ENCODE results near the gene PLEKHA3. TPM values are rescaled to one million over a fixed set of nuclear protein-coding genes. Genes with fewer than 3 reads are reported as not detected.

The PLEKHA3 gene
- total RNA-seq, 1 experiment from 2014 or later: 26.8 TPM

GRCh38 chr2:178477443-178478129 is 2.7 kb upstream of the PLEKHA3 start:
- ChIA-PET CTCF (no interaction called here), RAD21 (ENCODE audit: low non-redundant PET in 1 of 2, low total read pairs in 2 of 2, uncharacterized antibody in 2 of 2, unreplicated experiment in 2 of 2) (no interaction called here), POLR2A (no interaction called here)
- H3K9me2 ChIP-seq (ENCODE audit: insufficient read depth): no peaks in the 10 kb centered on the region
- BruUV-seq (replicated peaks): no TSS peak
- H3K9ac ChIP-seq (ENCODE audit: low read length): peak overlapping the region; percentile 77
- H3K79me2 ChIP-seq (ENCODE audit: insufficient read depth, low read length): peaks cover 18% of the 10 kb centered on the region
- H3K4me3 ChIP-seq (replicated peaks in 1 of 2; ENCODE audit: low read depth in 1 of 2, low read length in 2 of 2): peak overlapping the region; percentile 75 to 92
- no peaks in the 10 kb centered on the region for H4K20me1 ChIP-seq (ENCODE audit: insufficient read depth)
- peaks cover 10 to 30% of the 10 kb centered on the region in 2 experiments; a peak in 3 of 4 replicates for H3K4me1 ChIP-seq (ENCODE audit: control insufficient read depth in 1 of 2, insufficient read depth in 2 of 2, low read length in 2 of 2)
- intact Hi-C loops (cut with micrococcal nuclease): loop anchor here (1.0 kb wide), 1 partner anchor 26 kb away; the partner anchor contains the start of genes PJVK and PRKRA
- H3K9me3 ChIP-seq (ENCODE audit: control insufficient read depth in 1 of 2, insufficient read depth in 1 of 2, low read depth in 1 of 2, low read length in 2 of 2): no peaks in the 10 kb centered on the region
- peak overlapping the region; percentile 100 for H2AFZ ChIP-seq (ENCODE audit: low read depth, low read length, poor library complexity, severe bottlenecking)
- DNase-seq (ENCODE audit: low read depth, low spot score) (no peak), ATAC-seq (no peak)
- peak overlapping the region; percentile 100 for H3K4me2 ChIP-seq (ENCODE audit: low read length)
- H3K36me3 ChIP-seq (ENCODE audit: control insufficient read depth in 1 of 2, insufficient read depth in 2 of 2, low read length in 2 of 2): no peaks in the 10 kb centered on the region
- no peaks in the 10 kb centered on the region for H3K27me3 ChIP-seq (ENCODE audit: insufficient read depth, low read length)
- no peak for TF ChIP-seq SRF (IDR thresholded peaks at IDR 0.05; ENCODE audit: low read depth)
- no peak for TF ChIP-seq CTCF (IDR thresholded peaks at IDR 0.05 in 2 of 3, conservative IDR thresholded peaks at IDR 0.05 in 1 of 3; ENCODE audit: borderline replicate concordance in 1 of 3, insufficient read depth in 1 of 3, low read depth in 2 of 3, low read length in 2 of 3)
- TF ChIP-seq YY1 (IDR thresholded peaks at IDR 0.05; ENCODE audit: extremely low read depth, insufficient replicate concordance, low read depth, low read length): no peak
- no peak for TF ChIP-seq EZH2 (IDR thresholded peaks at IDR 0.05)
- no peak for TF ChIP-seq POLR2AphosphoS5 (IDR thresholded peaks at IDR 0.05; ENCODE audit: low read depth, low read length)
- TF ChIP-seq EZH2phosphoT487 (IDR thresholded peaks at IDR 0.05; ENCODE audit: borderline replicate concordance): no peak
- TF ChIP-seq MAX (IDR thresholded peaks at IDR 0.05): no peak
- no peak for TF ChIP-seq ZBTB33 (IDR thresholded peaks at IDR 0.05; ENCODE audit: extremely low read depth, insufficient replicate concordance, low read length)
- no peak for TF ChIP-seq POLR2A (IDR thresholded peaks at IDR 0.05; ENCODE audit: borderline replicate concordance, extremely low read depth, insufficient read depth, insufficient read length)
- TF ChIP-seq ZFX (IDR thresholded peaks at IDR 0.05): no peak
- no peak overlapping the region for H3K27ac ChIP-seq (ENCODE audit: low read depth, low read length)
